NCI-H1105 (cell line): Measurements from ENCODE around the gene RNF141.

Experiments
- DNase-seq: peaks from one replicate; lab custom pipeline; 2025; lab: John Stamatoyannopoulos, UW

Gene RNF141

GRCh38 chr11:10498022-10498400, 43.0 kb downstream of the RNF141 start:
- no peak for DNase-seq

GRCh38 chr11:10497371-10498021, 43.5 kb downstream of the RNF141 start:
- DNase-seq, result no peak

- DNase-seq, result no peak
Observed at GRCh38 chr11:10496296-10496936, 44.6 kb downstream of the RNF141 start.

- DNase-seq, result no peak
Observed at GRCh38 chr11:10495464-10495786, 45.6 kb downstream of the RNF141 start.

GRCh38 chr11:10494636-10495463, 46.1 kb downstream of the RNF141 start:
- no peak for DNase-seq

- DNase-seq, result no peak
Observed at GRCh38 chr11:10493041-10493663, 47.8 kb downstream of the RNF141 start.

- no peak for DNase-seq
Observed at GRCh38 chr11:10492084-10492483, 48.9 kb downstream of the RNF141 start.

GRCh38 chr11:10490398-10491241, 50.4 kb downstream of the RNF141 start:
- DNase-seq, result no peak

- no peak for DNase-seq
Observed at GRCh38 chr11:10490032-10490397, 51.0 kb downstream of the RNF141 start.

- no peak for DNase-seq
Observed at GRCh38 chr11:10488934-10489691, 51.9 kb downstream of the RNF141 start.

- DNase-seq, result no peak
Observed at GRCh38 chr11:10488121-10488933, 52.7 kb downstream of the RNF141 start.

- DNase-seq, result no peak
Observed at GRCh38 chr11:10487002-10487647, 53.9 kb downstream of the RNF141 start.

- DNase-seq, result no peak
Observed at GRCh38 chr11:10486161-10486840, 54.7 kb downstream of the RNF141 start.

GRCh38 chr11:10485646-10486045, 55.3 kb downstream of the RNF141 start:
- DNase-seq, result no peak

- no peak for DNase-seq
Observed at GRCh38 chr11:10484461-10485180, 56.4 kb downstream of the RNF141 start.

- DNase-seq, result no peak
Observed at GRCh38 chr11:10483584-10483983, 57.4 kb downstream of the RNF141 start.

GRCh38 chr11:10483174-10483573, 57.8 kb downstream of the RNF141 start:
- DNase-seq, result no peak

- no peak for DNase-seq
Observed at GRCh38 chr11:10481560-10482349, 59.2 kb downstream of the RNF141 start.
